ENCODE data around the gene BBS10. TPM values are rescaled to one million over a fixed set of nuclear protein-coding genes. Genes with fewer than 3 reads are reported as not detected.
"Not testable (repeated sequence)": the region's sequence is repeated elsewhere in the genome, so short reads cannot be mapped to it uniquely, and the experiment has no call there.

BBS10 gene
- total RNA-seq, 2 experiments from 2014 or later, result 3.7 to 3.9 TPM

DNA sequence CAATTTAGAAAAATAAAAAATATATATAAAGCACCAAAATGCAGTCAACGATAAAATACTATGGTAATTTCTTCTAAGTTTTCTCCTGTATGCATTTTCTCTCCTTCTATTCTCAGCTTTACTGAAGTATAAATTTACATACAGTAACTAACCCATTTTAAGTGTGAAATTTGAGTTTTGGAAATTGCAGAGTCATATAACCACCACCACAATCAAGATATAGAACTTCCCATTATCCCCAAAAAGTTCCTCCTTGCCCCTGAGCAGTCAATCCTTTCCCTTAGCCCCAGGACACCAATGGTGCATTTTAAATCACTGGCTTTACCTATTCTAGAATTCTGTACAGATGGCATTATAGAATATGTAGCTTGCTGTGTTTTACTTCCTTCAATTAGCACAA is 31.0 kb upstream of the BBS10 start:
- Mint-ChIP-seq H3K27ac (no peak overlapping the region), H3K36me3 (ENCODE audit: low read depth) (peaks cover 32% of the 10 kb centered on the region), H3K4me3 (no peak overlapping the region), H3K27me3 (no peaks in the 10 kb centered on the region), H3K9me3 (no peaks in the 10 kb centered on the region), H3K4me1 (ENCODE audit: low read depth) (peaks cover 4% of the 10 kb centered on the region)
- TF ChIP-seq, protein P1, sequence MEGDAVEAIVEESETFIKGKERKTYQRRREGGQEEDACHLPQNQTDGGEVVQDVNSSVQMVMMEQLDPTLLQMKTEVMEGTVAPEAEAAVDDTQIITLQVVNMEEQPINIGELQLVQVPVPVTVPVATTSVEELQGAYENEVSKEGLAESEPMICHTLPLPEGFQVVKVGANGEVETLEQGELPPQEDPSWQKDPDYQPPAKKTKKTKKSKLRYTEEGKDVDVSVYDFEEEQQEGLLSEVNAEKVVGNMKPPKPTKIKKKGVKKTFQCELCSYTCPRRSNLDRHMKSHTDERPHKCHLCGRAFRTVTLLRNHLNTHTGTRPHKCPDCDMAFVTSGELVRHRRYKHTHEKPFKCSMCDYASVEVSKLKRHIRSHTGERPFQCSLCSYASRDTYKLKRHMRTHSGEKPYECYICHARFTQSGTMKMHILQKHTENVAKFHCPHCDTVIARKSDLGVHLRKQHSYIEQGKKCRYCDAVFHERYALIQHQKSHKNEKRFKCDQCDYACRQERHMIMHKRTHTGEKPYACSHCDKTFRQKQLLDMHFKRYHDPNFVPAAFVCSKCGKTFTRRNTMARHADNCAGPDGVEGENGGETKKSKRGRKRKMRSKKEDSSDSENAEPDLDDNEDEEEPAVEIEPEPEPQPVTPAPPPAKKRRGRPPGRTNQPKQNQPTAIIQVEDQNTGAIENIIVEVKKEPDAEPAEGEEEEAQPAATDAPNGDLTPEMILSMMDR (IDR thresholded peaks at IDR 0.05), result no peak
- CTCF ChIA-PET, result interaction anchor here (1.5 to 1.8 kb wide), 2 partner anchors 15 to 16 kb away, joined by 3 read pairs; no protein-coding TSS in a partner anchor
- ATAC-seq (no peak), DNase-seq (no peak)
- intact Hi-C loops (cut with micrococcal nuclease), result no loop called here
- POLR2A ChIA-PET, result no interaction called here

DNA sequence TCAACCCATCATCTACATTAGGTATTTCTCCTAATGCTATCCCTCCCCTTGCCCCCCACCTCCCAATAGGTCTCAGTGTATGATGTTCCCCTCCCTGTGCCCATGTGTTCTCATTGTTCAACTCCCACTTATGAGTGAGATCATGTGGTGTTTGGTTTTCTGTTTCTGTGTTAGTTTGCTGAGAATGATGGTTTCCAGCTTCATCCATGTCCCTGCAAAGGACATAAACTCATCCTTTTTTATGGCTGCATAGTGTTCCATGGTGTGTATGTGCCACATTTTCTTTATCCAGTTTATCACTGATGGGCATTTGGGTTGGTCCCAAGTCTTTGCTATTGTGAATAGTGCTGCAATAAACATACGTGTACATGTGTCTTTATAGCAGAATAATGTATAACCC is 28.7 kb upstream of the BBS10 start:
- H3K36me3 Mint-ChIP-seq (ENCODE audit: low read depth), result peaks cover 31% of the 10 kb centered on the region
- H3K27me3 Mint-ChIP-seq; ATAC-seq; POLR2A ChIA-PET; H3K27ac Mint-ChIP-seq; H3K4me1 Mint-ChIP-seq (ENCODE audit: low read depth); DNase-seq; H3K4me3 Mint-ChIP-seq; intact Hi-C loops (cut with micrococcal nuclease); H3K9me3 Mint-ChIP-seq: not testable (repeated sequence)
- CTCF ChIA-PET, result interaction anchor here (1.0 kb wide), 1 partner anchor 27 kb away, joined by 4 read pairs; no protein-coding TSS in a partner anchor

DNA sequence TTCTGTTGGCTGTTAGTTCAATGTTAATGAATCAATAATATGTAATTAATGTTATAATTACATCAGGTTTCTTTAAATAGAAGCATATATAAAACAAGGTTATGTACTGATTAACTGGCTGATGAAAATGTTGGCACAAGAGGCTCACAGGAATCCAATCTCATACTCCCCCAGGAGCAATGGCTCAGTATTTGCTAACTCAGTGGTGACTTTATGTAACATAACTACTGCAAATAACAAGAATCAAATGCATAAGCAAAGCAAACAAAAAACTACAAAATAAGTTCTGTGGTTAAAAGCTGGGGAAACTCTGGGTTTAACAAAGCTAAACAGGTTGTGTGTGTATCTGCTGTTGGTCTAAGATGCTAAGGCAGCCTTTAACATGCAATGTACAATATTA is 27.7 kb upstream of the BBS10 start:
- ATAC-seq (no peak), DNase-seq (no peak)
- ChIA-PET POLR2A (no interaction called here), CTCF (interaction anchor here (0.6 to 1.0 kb wide), 2 partner anchors 80 to 398 kb away, joined by 3 read pairs; no protein-coding TSS in a partner anchor)
- H3K36me3 Mint-ChIP-seq (ENCODE audit: low read depth), result peaks cover 33% of the 10 kb centered on the region
- no peak overlapping the region for H3K27ac Mint-ChIP-seq
- H3K4me3 Mint-ChIP-seq, result no peak overlapping the region
- TF ChIP-seq, protein P1 (IDR thresholded peaks at IDR 0.05), result no peak
- no peaks in the 10 kb centered on the region for H3K27me3 Mint-ChIP-seq
- no peaks in the 10 kb centered on the region for H3K9me3 Mint-ChIP-seq
- intact Hi-C loops (cut with micrococcal nuclease), result no loop called here
- peaks cover 6% of the 10 kb centered on the region for H3K4me1 Mint-ChIP-seq (ENCODE audit: low read depth)

DNA sequence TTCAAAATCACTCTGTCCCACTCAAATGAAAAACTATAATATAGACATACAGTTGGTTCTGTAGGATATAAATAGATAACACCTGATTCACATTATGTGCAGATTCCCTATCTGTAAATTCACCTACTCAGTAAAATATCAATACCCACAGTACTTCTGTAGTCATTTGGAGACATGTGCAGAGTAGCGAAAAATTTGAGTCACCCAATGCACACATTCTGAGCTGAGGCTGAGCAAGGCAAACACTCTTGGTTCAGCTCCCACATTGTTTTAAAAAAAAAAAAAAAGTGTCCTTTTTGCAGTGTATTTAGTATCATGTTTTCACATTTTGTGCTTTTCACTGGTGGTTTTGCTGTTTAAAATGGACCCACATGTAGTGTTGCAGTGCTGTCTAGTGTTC is 27.3 kb upstream of the BBS10 start:
- CTCF ChIA-PET, result interaction anchor here (0.6 to 1.0 kb wide), 2 partner anchors 81 to 398 kb away, joined by 3 read pairs; no protein-coding TSS in a partner anchor

DNA sequence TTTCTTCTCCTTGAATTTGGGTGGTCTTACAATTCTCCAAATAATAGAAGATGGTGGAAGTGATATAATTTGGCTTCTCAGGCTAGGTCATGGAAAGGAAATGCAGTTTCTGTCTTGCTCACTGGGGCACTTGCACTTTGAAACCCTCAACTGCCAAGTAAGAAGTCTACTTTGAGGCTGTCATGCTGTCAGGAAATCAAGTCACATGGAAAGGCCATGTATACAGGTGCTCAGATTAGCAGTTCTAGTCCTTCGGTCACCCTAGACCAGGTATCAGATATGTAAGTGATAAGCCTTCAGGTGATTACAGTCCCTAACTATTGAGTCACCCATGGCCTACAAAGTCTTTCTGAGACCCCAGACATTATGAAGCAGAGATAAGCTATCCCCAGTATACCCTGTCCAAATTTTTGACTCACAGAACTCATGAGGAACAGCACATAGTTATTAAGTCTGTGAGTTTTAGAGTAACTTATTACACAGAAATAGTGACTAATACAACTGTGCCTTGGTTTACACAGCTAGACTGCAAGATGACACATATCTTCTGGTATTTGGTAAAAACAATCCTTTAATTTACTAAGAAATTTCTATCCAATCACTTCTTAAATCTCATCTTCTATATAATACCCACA is 26.3 kb upstream of the BBS10 start:
- Mint-ChIP-seq H3K27ac (peak overlapping the region; percentile 43), H3K4me3 (no peak overlapping the region), H3K36me3 (ENCODE audit: low read depth) (peaks cover 42% of the 10 kb centered on the region), H3K4me1 (ENCODE audit: low read depth) (peaks cover 6% of the 10 kb centered on the region), H3K27me3 (no peaks in the 10 kb centered on the region), H3K9me3 (no peaks in the 10 kb centered on the region)
- DNase-seq (no peak), ATAC-seq (peak; percentile 51)
- ChIA-PET CTCF (no interaction called here), POLR2A (no interaction called here)
- intact Hi-C loops (cut with micrococcal nuclease), result no loop called here
- TF ChIP-seq, protein P1 (IDR thresholded peaks at IDR 0.05), result no peak

More for the DNA sequence above, 27.3 kb upstream of the BBS10 start:
- POLR2A ChIA-PET, result no interaction called here
- no peaks in the 10 kb centered on the region for H3K9me3 Mint-ChIP-seq
- no peak overlapping the region for H3K4me3 Mint-ChIP-seq
- TF ChIP-seq, protein P1 (IDR thresholded peaks at IDR 0.05), result no peak
- intact Hi-C loops (cut with micrococcal nuclease), result no loop called here
- DNase-seq, result no peak
- no peaks in the 10 kb centered on the region for H3K27me3 Mint-ChIP-seq
- peaks cover 38% of the 10 kb centered on the region for H3K36me3 Mint-ChIP-seq (ENCODE audit: low read depth)
- no peak for ATAC-seq
- peaks cover 6% of the 10 kb centered on the region for H3K4me1 Mint-ChIP-seq (ENCODE audit: low read depth)
- H3K27ac Mint-ChIP-seq, result no peak overlapping the region

Measured in activated CD8-positive, alpha-beta T cell treated with anti-CD3 and anti-CD28 coated beads for 36 hours (primary cell).